ENCODE results near the gene AP1S1. TPM values are rescaled to one million over a fixed set of nuclear protein-coding genes. Genes with fewer than 3 reads are reported as not detected.

The AP1S1 gene
- total and polyA plus RNA-seq, 2 of the 13 experiments (the other 11 are each of a cell fraction or from before 2014, with no cell fraction given): 57.5 to 68.1 TPM

DNA sequence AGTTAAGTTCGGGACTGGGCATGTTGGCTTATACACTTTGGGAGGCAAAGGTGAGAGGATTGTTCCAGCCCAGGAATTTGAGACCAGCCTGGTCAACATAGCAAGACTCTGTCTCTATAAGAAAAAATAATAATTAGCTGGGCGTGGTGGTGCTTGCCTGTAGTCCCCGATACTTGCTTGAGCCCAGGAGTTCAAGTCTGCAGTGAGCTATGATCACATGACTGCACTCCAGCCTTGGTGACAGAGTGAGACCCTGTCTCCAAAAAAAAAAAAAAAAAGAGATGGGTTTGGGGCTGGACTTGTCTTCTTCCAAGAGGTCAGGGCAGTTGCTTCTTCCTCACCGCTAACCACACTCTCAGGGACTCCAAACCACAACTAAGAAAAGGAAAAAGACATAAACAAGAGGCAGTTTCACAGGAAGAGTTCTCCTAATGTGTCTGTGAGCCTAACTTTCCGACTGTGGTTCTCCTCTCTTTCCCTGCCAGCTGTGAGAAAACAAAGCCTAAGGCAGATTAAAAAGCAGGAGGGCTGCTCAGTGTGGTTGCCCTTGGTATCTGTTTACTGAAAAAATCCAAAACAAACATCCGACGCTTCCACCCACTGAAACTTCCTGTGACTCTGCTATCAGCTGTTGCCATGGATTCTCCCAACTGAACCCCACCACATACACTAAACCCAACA is 29.8 kb upstream of the AP1S1 start (continued):
- TF ChIP-seq, protein P1, sequence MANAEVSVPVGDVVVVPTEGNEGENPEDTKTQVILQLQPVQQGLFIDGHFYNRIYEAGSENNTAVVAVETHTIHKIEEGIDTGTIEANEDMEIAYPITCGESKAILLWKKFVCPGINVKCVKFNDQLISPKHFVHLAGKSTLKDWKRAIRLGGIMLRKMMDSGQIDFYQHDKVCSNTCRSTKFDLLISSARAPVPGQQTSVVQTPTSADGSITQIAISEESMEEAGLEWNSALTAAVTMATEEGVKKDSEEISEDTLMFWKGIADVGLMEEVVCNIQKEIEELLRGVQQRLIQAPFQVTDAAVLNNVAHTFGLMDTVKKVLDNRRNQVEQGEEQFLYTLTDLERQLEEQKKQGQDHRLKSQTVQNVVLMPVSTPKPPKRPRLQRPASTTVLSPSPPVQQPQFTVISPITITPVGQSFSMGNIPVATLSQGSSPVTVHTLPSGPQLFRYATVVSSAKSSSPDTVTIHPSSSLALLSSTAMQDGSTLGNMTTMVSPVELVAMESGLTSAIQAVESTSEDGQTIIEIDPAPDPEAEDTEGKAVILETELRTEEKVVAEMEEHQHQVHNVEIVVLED (CRISPR knock-in tag; IDR thresholded peaks at IDR 0.05; ENCODE audit: borderline replicate concordance): no peak
- TF ChIP-seq, protein P2, sequence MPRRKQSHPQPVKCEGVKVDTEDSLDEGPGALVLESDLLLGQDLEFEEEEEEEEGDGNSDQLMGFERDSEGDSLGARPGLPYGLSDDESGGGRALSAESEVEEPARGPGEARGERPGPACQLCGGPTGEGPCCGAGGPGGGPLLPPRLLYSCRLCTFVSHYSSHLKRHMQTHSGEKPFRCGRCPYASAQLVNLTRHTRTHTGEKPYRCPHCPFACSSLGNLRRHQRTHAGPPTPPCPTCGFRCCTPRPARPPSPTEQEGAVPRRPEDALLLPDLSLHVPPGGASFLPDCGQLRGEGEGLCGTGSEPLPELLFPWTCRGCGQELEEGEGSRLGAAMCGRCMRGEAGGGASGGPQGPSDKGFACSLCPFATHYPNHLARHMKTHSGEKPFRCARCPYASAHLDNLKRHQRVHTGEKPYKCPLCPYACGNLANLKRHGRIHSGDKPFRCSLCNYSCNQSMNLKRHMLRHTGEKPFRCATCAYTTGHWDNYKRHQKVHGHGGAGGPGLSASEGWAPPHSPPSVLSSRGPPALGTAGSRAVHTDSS (CRISPR knock-in tag; conservative IDR thresholded peaks at IDR 0.05): no peak
- TF ChIP-seq, protein P3, sequence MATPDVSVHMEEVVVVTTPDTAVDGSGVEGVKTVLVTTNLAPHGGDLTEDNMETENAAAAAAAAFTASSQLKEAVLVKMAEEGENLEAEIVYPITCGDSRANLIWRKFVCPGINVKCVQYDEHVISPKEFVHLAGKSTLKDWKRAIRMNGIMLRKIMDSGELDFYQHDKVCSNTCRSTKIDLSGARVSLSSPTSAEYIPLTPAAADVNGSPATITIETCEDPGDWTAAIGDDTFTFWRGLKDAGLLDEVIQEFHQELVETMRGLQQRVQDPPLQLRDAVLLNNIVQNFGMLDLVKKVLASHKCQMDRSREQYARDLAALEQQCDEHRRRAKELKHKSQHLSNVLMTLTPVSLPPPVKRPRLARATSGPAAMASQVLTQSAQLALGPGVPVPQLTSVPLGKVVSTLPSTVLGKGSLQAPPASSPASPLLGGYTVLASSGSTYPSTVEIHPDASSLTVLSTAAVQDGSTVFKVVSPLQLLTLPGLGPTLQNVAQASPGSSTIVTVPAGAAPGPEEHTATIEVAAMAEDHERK (CRISPR knock-in tag; IDR thresholded peaks at IDR 0.05; ENCODE audit: low read depth): no peak
- TF ChIP-seq ZNF256 (CRISPR knock-in tag; conservative IDR thresholded peaks at IDR 0.05) (no peak), ZNF572 (CRISPR knock-in tag; IDR thresholded peaks at IDR 0.05) (no peak; the same call in 1 of the 2 replicates), ZNF431 (CRISPR knock-in tag; IDR thresholded peaks at IDR 0.05; ENCODE audit: borderline replicate concordance, low read depth) (0 out of 2 replicates have a peak, but pooled peaks have one; percentile 32), ZFP36 (IDR thresholded peaks at IDR 0.05; ENCODE audit: borderline replicate concordance, low read depth, low read length, partially characterized antibody) (no peak), ZNF329 (CRISPR knock-in tag; IDR thresholded peaks at IDR 0.05; ENCODE audit: low read depth) (no peak), ISX (CRISPR knock-in tag; conservative IDR thresholded peaks at IDR 0.05) (no peak), ZNF567 (CRISPR knock-in tag; IDR thresholded peaks at IDR 0.05; ENCODE audit: borderline replicate concordance) (no peak), ZNF652 (CRISPR knock-in tag; IDR thresholded peaks at IDR 0.05; ENCODE audit: borderline replicate concordance, low read depth) (no peak), FOXK1 (CRISPR knock-in tag; IDR thresholded peaks at IDR 0.05; ENCODE audit: borderline replicate concordance, low read depth) (peak; percentile 63; the same call in 1 of the 2 replicates), SETDB1 (CRISPR knock-in tag; IDR thresholded peaks at IDR 0.05; ENCODE audit: borderline replicate concordance) (no peak), KAT8 (CRISPR knock-in tag; IDR thresholded peaks at IDR 0.05) (peak; percentile 49; the same call in 1 of the 2 replicates), BRCA1 (CRISPR knock-in tag; IDR thresholded peaks at IDR 0.05) (no peak)
- TF ChIP-seq, protein P4, sequence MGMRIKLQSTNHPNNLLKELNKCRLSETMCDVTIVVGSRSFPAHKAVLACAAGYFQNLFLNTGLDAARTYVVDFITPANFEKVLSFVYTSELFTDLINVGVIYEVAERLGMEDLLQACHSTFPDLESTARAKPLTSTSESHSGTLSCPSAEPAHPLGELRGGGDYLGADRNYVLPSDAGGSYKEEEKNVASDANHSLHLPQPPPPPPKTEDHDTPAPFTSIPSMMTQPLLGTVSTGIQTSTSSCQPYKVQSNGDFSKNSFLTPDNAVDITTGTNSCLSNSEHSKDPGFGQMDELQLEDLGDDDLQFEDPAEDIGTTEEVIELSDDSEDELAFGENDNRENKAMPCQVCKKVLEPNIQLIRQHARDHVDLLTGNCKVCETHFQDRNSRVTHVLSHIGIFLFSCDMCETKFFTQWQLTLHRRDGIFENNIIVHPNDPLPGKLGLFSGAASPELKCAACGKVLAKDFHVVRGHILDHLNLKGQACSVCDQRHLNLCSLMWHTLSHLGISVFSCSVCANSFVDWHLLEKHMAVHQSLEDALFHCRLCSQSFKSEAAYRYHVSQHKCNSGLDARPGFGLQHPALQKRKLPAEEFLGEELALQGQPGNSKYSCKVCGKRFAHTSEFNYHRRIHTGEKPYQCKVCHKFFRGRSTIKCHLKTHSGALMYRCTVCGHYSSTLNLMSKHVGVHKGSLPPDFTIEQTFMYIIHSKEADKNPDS (CRISPR knock-in tag; IDR thresholded peaks at IDR 0.05): no peak
- TF ChIP-seq, protein P5, sequence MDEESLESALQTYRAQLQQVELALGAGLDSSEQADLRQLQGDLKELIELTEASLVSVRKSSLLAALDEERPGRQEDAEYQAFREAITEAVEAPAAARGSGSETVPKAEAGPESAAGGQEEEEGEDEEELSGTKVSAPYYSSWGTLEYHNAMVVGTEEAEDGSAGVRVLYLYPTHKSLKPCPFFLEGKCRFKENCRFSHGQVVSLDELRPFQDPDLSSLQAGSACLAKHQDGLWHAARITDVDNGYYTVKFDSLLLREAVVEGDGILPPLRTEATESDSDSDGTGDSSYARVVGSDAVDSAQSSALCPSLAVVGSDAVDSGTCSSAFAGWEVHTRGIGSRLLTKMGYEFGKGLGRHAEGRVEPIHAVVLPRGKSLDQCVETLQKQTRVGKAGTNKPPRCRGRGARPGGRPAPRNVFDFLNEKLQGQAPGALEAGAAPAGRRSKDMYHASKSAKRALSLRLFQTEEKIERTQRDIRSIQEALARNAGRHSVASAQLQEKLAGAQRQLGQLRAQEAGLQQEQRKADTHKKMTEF (CRISPR knock-in tag; IDR thresholded peaks at IDR 0.05): peak; percentile 31; the same call in 1 of the 2 replicates

Measured in HepG2 (cell line).